HS-5 (cell line): ENCODE measurements around the gene ZNF195.
"Not testable (repeated sequence)": the region's sequence is repeated elsewhere in the genome, so short reads cannot be mapped to it uniquely, and the experiment has no call there.

Source experiments
- DNase-seq: peaks from one replicate; pipeline ENCODE4 v3.0.0-alpha.2; 2012; ENCODE audit warnings: low read depth

The ZNF195 gene

DNA sequence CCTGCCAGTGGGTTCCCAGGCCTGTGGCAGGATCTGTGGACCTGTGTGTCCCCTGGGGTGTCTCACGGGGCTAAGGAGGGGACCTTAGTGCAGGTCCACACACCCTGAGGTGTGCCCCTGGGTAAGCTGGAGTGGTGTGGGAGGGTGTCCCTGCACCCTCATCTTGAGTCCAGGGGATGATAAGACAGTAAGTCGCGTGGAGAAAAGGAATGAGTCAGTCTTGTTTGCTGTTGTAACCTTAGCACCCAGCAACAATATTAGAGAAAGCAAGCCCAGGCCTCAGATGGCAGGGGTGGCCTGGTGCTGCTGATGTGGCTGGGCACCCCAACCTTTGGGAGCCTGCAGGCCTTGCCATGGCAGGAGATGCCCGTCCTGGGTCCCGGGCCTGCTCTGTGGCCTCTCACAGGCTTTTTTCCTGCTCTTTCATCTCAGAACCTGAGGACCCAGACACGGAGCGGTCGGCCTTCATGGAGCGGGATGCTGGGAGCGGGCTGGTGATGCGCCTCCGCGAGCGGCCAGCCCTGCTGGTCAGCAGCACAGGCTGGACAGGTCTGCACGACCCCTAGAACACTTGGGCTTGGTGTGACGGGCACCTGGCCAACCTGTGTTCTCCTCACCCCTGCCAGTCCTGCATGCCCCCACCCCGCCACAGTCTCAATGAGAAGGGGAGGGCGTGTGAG is 23.4 kb upstream of the ZNF195 start:
- not testable (repeated sequence) for DNase-seq

DNA sequence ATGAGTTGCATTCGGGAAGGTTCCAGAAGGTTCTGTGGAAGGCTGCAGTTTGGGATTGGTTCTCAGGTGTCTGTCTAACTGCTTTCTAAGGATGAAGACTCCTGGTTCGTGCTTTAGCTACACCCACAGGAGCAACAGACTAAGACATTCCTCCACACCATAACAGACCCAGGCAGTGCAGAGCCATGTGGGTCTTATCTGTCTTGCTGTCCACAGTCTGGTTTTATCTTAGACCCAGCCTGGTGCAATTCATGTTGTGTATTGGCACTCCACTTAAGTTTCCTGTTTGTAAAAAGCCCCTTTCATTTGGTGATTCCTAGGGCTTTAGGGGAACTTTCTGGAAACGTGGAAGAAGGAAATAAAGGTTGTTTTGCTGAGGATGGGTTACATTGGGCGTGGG is 22.1 kb upstream of the ZNF195 start:
- DNase-seq = not testable (repeated sequence)

DNA sequence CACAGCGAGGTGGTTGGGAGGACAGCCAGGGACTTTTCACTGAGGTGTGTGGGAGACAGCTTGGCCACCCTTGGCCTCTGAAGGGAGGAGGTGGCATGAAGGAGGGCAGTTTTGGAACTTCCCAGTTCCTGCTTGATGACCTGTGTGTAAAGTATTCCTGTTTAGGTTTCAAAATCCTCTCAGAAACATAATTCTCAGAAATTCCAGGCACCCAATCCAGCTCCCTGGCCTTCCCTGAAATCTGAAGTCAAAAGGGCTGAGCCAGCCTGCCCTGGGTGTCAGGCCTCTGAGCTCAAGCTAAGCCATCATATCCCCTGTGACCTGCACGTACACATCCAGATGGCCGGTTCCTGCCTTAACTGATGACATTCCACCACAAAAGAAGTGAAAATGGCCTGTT is 19.6 kb upstream of the ZNF195 start:
- DNase-seq = not testable (repeated sequence)

DNA sequence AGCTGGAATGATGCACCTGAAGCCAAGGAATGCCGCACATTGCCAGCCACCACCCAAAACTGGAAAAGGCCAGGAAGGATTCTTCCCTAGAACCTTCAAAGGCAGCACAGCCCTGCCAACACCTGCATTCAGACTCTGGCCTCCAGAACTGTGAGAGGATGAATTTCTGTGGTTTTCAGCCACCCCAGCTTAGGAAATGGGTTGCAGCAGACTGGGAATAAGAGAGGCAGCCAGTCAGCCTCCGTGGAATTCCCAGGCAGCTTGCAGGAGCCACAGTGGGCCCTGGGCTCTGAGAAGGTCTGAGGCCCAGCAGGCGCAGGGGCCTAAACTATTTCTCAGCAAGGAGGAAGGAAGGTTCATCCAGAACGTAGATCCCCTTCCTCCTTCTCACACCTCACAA is 19.2 kb upstream of the ZNF195 start:
- DNase-seq = not testable (repeated sequence)

DNA sequence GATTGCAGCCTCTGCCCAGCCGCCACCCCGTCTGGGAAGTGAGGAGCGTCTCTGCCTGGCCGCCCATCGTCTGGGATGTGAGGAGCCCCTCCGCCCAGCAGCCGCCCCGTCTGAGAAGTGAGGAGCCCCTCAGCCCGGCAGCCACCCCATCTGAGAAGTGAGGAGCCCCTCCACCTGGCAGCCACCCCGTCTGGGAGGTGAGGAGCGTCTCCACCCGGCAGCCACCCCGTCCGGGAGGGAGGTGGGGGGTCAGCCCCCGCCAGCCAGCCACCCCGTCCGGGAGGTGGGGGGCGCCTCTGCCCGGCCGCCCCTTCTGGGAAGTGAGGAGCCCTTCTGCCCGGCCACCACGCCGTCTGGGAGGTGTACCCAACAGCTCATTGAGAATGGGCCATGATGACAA is 18.3 kb upstream of the ZNF195 start:
- DNase-seq = not testable (repeated sequence)

DNA sequence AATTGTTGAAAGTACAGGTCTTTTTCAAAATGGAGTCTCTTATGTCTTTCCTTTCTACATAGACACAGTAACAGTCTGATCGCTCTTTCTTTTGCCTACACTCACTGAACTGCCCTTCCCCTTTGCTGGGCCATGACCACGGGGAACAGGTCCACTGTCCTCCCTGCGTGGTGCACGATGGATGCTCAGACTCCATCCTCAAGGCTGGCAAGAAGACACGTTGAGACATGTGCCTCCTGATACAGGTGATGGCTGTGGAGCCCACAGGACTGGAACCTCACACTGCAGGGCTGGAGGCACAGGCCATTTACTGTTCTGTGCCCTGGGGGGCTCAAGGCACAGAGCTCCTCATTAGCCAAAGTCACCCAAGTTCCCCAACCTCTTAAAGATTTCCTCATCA is 16.5 kb upstream of the ZNF195 start:
- DNase-seq = not testable (repeated sequence)

DNA sequence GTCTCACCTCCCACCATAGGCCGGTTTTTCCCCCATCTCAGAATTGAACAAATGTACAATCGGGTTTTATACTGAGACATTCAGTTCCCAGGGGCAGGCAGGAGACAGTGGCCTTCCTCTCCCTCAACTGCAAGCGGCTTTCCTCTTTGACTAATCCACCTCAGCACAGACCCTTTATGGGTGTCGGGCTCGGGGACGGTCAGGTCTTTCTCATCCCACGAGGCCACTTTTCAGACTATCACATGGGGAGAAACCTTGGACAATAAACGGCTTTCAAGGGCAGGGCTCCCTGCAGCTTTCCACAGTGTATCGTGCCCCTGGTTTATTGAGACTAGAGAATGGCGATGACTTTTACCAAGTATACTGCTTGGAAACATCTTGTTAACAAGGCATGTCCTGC is 16.0 kb upstream of the ZNF195 start:
- DNase-seq = not testable (repeated sequence)

DNA sequence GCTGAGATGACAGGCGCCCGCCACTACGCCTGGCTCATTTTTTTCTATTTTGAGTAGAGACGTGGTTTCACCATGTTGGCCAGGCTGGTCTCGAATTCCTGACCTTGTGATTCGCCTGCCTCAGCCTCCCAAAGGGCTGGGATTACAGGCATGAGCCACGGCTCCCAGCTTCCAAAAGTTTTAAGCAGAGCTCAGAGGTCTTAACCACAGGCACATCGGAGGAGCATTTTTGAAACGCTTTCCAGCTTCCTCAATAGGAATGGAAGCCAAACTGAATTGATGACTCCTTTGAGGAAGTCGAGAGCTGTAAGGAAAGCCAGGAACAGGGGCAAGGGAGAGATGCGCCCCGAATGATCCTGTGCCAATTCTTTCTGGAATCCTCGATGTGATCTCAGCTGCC is 14.5 kb upstream of the ZNF195 start:
- not testable (repeated sequence) for DNase-seq

DNA sequence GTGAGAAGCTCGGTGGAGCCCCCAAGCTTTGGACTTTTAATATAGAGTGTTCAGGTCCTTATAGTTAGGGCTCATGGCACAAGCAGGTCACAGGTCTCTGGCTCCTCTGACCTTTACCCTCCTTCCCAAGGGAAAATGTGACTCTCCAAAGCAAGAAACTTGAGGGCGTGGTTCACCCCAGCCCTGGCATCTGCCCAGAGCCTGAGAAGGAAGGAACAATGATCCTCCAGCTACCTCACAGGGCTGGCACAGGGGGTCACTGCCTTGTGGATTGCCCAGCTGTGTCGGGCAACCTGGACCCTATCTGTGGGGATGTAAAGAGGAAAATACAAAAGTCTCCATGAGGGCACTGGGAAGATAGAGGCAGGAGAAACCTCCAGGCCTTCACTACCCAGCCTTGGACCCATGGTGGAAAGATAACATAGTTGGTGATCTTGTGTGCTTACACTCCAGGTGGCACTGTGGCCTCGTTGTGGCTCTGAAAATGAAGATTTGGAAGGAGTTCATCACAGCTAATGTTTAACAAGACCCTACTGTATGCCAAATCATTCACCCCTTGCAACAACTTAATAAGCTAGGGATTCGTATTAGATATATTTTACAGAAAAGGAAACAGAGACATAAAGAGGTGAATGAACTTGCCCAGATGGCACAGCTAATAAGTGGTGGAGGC is 3.8 kb upstream of the ZNF195 start:
- no peak for DNase-seq

DNA sequence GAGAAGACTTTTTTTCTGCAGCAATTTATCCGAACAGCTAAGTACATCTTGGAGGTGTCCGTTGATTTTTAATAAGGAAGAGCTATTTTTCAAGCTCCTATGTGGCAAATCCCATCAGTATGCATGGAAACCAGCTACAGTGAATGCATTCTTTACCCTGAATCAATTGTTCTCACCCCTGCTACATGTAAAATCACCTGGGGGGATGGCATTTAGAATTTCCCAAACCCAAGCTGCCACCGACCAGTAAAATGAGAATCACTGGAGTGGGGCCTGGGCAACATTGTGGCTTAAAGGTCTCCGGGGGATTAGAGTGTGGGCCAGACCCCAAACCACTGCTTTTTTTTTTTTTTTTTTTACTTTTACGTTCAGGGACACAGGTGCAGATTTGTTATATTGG is 2.8 kb upstream of the ZNF195 start:
- DNase-seq = no peak

DNA sequence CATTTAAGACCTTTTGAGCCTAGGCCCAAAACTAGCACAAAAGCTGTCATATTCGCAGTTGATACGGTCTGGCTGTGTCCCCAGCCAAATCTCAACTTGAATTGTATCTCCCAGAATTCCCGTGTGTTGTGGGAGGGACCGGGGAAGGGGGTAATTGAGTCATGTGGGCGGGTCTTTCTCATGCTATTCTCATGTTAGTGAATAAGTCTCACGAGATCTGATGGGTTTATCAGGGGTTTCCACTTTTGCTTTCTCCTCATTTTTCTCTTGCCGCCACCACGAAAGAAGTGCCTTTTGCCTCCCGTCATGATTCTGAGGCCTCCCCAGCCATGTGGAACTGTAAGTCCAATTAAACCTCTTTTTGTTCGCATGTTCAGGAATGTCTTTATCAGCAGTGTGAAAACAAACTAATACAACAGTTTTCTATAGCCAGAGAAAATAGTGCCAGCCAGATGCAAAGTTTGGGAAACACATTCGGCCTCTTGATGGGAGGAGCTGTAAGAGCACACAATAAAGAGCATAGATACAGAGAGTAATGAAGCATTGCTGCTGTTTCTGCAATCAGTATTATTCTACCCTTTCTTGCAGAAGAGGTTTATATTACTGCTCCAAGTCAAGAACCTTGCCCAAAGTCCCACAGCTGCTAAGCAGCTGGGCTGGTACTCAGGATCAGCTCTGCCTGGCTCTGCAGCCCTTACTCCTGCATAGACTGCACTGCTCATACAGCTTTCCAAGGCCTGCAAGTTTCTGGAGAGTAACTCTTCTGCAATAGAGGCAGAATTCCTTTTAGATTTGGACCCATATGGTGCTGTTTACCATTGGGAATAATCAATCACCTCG is 2.0 kb upstream of the ZNF195 start:
- DNase-seq = no peak

DNA sequence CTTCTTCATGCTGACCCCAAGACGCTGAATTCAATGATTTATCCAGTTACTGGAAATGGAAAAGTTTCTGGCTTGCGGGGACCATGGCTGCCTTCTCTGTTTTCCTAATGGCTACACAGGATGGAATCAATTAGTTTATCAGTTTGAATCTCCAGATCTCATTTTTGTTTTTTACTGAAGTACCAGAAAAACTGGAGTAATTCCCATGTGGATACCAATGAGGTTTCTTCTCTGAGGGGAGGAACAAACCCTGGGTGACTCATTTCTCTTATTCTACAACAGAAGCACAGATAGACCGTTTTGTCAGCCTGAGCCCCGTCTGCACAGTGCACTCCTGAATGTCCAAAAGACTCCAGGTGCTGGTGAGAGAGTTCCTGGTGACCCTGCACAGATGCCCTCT is 3.4 kb downstream of the ZNF195 start:
- no peak for DNase-seq

DNA sequence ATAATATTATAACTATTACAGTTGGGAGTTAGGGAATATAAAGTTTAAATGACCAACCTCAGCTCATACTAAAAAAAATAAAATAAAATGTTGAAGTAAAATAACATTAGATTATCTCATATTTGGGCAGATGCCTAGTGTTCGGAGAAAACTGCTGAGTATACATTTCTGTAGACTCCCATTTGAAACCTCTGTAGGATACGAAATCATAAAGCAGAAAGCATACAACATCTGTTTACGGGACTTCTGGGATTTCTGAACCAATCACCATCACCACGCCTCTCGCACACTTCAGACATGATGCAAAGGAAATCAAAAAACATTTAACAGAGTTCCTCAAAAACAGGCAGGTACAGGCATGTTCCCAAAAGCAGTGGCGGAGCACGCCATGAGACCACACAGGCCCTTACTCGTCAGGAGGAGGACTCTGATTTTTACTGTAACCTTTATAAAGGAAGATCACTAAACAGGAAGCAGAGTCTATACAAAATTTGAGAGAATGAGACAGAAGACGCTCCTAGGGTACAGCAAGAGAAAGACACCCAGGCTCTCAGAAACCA is 8.6 kb downstream of the ZNF195 start:
- no peak for DNase-seq

DNA sequence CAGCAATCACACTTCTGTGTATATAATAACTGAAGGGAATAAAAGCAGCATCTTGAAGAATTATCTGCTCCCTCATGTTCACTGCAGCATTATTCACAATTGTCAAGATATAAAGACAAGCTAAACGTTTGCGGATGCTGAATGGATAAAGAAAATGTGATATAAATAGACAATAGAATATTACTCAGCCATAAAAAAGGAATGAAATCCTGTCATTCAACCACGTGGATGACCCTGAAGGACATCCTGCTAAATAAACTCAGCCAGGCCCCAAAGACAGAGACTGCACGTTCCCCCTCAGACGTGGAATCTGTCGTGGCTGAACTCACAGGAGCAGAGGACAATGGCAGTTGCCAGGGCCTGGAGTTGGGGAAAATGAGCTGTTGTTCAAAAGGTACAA is 9.6 kb downstream of the ZNF195 start:
- DNase-seq = no peak

DNA sequence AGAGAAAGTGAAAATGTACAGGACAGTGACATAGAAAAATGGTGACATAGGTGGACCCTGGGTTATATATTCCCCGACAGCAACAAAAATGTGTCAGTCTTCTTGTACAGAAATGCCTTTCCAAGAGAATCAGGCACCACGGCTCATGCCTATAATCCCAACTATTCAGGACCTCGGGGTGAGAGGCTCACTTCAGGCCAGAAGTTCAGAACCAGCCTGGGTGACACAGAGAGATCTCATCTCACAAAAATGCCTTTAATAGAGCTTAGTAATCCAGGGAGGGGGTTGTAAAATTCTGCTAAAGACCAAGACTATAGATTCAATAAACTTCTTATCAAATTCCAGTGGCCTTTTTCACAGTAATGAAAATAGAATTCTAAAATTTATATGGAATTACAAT is 10.7 kb downstream of the ZNF195 start:
- DNase-seq = no peak

DNA sequence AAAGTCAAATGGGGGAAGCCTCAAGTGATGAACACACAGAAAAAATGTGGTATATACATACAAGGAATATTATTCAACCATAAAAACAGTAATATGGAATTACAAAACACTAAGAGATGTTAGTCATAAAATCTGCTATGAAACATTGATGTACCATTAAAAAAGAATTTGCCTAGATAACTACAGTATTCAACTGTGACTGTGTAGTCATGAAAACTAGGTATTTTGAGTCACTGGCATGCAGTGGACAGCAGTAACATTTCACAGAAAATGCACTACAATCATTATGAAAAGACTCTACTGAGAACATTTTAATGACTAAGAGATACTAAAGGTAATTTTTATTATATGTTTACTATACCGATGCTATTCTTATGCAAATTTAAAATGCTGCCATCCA is 11.7 kb downstream of the ZNF195 start:
- no peak for DNase-seq

DNA sequence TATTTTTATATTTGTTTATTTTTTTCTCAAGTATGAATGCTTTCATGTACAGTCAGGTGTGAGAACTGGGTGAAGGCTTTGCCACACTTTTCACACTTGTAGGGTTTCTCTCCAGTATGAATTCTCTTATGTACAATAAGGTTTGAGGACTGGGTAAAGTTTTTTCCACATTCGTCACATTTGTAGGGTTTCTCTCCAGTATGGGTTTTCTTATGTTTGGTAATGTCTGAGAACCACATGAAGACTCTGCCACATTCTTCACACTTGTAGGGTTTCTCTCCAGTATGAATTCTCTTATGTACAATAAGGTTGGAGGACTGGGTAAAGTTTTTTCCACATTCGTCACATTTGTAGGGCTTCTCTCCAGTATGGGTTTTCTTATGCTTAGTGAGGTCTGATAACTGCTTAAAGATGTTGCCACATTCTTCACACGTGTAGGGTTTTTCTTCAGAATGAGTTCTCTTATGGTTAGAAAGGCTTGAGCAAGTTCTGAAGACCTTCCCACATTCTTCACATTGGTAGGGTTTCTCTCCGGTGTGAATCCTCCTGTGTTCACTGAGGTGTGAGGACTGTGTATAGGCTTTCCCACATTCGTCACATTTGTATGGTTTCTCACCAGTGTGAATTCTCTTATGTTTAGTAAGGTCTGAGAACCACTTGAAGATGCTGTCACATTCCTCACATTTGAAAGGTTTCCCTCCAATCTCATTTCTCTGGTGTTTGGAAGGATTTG is 19.7 kb downstream of the ZNF195 start:
- no peak for DNase-seq

DNA sequence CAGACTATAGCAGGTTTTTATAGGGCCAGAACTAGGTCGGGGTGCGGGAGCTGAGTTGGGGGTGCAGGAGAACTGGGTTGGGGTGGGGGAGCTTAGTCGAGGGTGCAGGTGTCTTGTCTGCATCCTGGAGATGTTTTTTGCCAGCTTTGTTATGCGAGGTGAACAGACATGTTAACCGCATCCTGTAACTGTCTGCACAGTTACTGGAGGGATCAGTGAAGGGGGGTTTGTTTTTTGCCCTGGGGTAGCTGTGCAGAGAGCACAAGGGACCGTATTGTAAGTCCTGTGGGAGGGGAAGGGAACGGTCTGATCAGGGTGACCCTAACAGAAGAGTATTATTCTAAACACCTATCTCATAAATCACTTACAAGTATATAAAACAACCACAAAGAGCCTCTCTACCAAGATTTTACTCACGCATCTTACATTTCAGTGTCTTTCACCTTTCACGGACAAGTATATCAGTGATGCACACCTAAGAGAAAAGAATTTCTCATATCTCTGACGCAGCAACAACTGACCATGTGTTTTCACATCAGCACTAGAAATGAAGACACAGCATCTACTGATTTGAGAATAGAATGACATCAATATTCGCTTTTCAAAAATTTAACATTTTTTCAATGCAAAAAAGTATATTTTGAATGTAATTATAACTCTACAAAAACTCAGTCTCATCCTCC is 20.8 kb downstream of the ZNF195 start:
- no peak for DNase-seq

DNA sequence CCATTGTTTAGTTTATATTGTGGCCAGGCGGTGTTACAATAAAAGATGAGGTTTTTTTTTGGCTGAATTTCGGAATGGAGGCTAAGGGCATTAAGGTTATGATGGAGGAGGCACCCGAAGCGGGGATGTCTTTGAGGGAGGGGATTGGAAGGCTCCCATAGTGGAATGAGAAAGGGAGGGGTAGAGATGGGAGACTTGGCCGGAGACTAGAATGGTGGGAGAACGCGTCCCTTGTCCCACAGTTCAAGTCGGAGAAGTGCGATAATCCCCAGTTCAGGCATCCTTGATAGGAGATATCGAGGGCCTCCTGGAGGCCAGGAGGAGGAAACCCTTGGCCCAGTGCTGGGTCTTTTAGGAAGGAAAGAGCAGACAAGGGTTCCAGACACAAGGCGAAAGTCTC is 21.6 kb downstream of the ZNF195 start:
- DNase-seq = no peak

DNA sequence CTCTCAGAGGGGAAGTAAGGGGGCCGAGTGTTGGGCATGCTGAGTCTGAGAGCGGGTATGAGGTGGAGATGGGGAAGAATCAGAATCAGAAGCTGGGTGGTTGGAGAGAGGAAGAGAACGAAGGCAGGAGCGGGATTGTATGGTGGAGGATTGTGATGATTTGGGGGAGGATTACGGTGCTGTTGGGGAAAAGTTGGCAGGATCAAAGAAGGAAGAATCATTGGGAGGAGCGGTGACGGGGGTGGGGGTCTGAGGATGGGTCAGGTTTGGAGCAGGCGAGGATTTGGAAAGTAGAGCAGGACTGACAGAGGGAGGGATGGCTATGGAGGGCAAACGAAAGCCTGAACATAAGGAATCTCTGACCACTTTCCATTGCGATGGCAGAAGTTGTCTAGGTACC is 22.1 kb downstream of the ZNF195 start:
- DNase-seq = no peak

DNA sequence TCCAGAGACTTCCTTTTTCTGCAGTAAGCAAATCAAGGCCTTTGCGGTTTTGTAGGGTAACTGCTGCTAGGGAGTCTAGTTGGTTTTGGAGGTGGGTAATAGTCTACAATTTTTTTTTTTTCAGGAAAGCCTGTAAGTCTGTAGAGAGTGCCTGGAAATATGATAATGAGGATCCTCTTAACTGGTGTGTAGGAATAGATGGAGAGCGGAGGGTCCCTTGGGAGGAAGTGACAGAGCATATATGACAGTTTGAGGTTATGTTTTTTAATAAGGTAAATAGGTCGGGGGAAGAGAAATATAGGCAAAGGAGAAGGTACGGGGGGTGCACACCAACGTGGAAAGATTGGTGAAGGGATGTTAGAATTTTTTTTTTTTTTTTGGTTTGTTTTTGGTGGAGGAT is 25.9 kb downstream of the ZNF195 start:
- no peak for DNase-seq

DNA sequence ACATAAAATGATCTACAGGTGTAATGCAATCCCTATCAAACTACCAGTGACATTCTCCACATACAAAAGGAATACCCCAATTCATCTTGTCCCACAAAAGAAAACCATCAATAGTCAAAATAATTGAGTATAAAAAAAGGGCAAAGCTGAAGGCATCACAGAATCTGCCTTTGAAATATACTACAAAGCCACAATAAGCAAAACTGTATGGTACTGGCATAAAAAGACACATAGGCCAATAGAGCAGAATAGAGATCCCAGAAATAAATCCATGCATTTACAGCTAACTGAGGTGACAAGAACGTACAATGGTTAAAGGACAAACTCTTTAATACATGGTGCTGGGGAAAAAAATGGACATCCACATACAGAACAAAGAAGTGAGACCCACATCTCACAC is 31.8 kb downstream of the ZNF195 start:
- no peak for DNase-seq
